ENCODE data around the gene GPRIN3.

Gene GPRIN3

GRCh38 chr4:89221167-89221867, 86.3 kb downstream of the GPRIN3 start:
- TF ChIP-seq CTCF (IDR thresholded peaks at IDR 0.05): no peak

GRCh38 chr4:89218587-89218986, 89.0 kb downstream of the GPRIN3 start:
- TF ChIP-seq CTCF (IDR thresholded peaks at IDR 0.05): no peak

DNA sequence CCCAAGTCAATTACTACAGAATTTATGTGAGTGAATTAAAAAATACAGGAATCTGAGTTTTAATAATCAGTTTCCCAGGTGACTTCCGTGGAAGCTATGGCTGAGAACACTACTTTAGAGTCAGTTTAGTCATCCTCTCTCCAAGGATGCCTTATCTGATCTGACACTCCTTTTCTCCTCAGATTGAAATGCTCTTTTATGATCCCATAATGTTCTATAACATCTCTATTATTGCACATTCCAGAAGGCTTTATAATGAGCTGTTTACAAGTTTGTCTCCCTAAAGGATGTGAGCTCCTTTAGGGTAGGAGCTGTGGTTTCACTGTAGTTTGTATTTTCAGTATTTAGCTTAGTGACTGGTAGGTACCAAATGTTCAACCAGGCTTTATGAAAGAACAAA, 90.0 kb downstream of the GPRIN3 start:
- no peak for TF ChIP-seq CTCF (IDR thresholded peaks at IDR 0.05)

DNA sequence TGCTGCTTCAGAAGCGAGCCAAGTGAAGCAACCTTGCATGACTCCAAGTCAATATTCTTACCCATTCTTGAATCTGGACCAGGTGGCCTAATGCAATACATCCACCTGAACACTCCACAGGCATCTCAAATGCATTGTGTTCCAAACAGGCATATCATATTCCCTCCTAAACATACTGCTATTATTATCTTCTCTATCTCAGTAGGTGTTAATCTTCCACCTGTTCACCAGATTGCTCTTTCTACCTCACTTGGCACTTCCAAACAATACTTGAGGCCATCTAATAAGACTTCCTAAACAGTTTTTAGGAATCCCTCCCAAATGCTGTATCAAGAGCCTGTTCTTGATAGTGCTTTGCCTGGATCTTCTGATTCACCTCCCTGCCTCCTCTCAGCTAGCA, 90.7 kb downstream of the GPRIN3 start:
- no peak for TF ChIP-seq CTCF (IDR thresholded peaks at IDR 0.05)

DNA sequence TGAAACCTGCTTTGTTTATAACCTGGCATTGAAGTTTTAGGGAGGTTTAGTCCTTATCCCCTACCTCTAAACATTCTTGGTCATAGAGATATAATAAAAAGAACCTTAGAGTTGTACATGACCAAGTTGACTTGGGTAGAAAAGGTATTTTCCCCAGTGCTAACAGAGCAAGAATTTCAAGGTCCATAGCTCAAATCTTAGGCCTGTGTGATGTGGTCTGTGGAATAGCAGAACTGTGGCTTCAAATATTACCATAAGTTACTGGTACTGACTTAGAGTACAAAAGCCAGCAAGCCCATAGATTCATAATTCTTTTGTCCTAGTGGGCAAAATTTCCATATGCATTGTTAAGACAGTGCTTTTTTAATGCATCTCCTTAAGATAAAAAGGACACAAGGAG, 91.2 kb downstream of the GPRIN3 start:
- TF ChIP-seq CTCF (IDR thresholded peaks at IDR 0.05): no peak

DNA sequence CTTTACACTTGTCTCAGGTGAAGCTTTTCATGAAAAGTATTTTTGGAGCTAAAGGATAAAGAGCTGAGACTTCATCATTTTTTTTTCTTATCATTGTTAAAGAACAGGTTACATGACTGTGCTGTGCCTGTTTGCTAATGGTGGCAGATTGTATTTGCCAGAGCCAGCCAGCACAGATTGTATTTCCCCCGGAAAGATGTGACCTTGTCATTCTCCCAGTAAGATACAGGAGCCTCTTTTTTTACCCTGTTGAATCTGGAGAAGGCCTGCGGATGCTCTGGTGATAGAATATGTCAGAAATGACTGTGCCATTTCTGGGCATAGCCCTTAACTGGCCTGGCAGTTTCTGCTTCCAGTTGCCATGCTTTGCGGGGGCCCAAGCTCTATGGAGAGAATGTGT, 91.9 kb downstream of the GPRIN3 start:
- no peak for TF ChIP-seq CTCF (IDR thresholded peaks at IDR 0.05)

- TF ChIP-seq CTCF (IDR thresholded peaks at IDR 0.05): no peak
Observed at GRCh38 chr4:89214308-89214707, 93.3 kb downstream of the GPRIN3 start.

DNA sequence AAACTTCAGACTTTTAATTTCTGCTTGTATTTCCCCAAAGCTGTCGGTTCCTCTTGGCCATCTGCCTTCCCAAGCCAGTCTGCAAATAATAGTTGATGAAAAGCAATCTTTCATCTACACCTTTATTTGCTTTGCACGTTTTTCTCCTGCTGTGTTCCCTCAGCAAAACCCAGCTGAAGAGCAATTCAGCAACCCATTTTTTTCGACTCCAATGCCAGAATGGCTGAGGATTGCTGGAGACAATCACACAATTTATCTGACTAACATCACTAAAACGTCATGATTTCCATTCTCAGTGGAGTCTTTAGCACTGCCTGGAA, 94.3 kb downstream of the GPRIN3 start:
- no peak for TF ChIP-seq CTCF (IDR thresholded peaks at IDR 0.05)

All from LNCAP (cell line).